Eye (tissue), 1 donor: ENCODE measurements around the gene GPC5.
"Not testable (repeated sequence)": the region's sequence is repeated elsewhere in the genome, so short reads cannot be mapped to it uniquely, and the experiment has no call there.

Experiments used
- DNase-seq: peaks from one replicate; pipeline ENCODE4 v3.0.0-alpha.2; 2015

Gene GPC5

GRCh38 chr13:92221916-92222315 is 823.5 kb downstream of the GPC5 start:
- no peak for DNase-seq

- peak; percentile 35 for DNase-seq
Observed at GRCh38 chr13:92224052-92224821, 825.8 kb downstream of the GPC5 start.

- no peak for DNase-seq
Observed at GRCh38 chr13:92224825-92225224, 826.4 kb downstream of the GPC5 start.

GRCh38 chr13:92225861-92226260 is 827.4 kb downstream of the GPC5 start:
- no peak for DNase-seq

GRCh38 chr13:92232871-92233270 is 834.5 kb downstream of the GPC5 start:
- no peak for DNase-seq

- DNase-seq = peak; percentile 13
Observed at GRCh38 chr13:92251671-92252210, 853.3 kb downstream of the GPC5 start.

GRCh38 chr13:92255526-92255925 is 857.1 kb downstream of the GPC5 start:
- DNase-seq = no peak

GRCh38 chr13:92256211-92256610 is 857.8 kb downstream of the GPC5 start:
- DNase-seq = no peak

- DNase-seq = no peak
Observed at GRCh38 chr13:92259046-92259445, 860.6 kb downstream of the GPC5 start.

- no peak for DNase-seq
Observed at GRCh38 chr13:92259523-92259922, 861.1 kb downstream of the GPC5 start.

GRCh38 chr13:92260363-92260762 is 861.9 kb downstream of the GPC5 start:
- no peak for DNase-seq

GRCh38 chr13:92262100-92262788 is 863.8 kb downstream of the GPC5 start:
- no peak for DNase-seq

GRCh38 chr13:92265408-92265807 is 867.0 kb downstream of the GPC5 start:
- no peak for DNase-seq

- no peak for DNase-seq
Observed at GRCh38 chr13:92270990-92271389, 872.6 kb downstream of the GPC5 start.

GRCh38 chr13:92272177-92272576 is 873.8 kb downstream of the GPC5 start:
- no peak for DNase-seq

- DNase-seq = not testable (repeated sequence)
Observed at GRCh38 chr13:92280986-92281385, 882.6 kb downstream of the GPC5 start.

GRCh38 chr13:92290718-92291307 is 892.4 kb downstream of the GPC5 start:
- not testable (repeated sequence) for DNase-seq

- not testable (repeated sequence) for DNase-seq
Observed at GRCh38 chr13:92294533-92294932, 896.1 kb downstream of the GPC5 start.

GRCh38 chr13:92296154-92296671 is 897.8 kb downstream of the GPC5 start:
- not testable (repeated sequence) for DNase-seq

- no peak for DNase-seq
Observed at GRCh38 chr13:92297971-92298942, 899.8 kb downstream of the GPC5 start.

- peak; percentile 90 for DNase-seq
Observed at GRCh38 chr13:92300651-92301050, 902.2 kb downstream of the GPC5 start.

GRCh38 chr13:92303428-92303827 is 905.0 kb downstream of the GPC5 start:
- DNase-seq = no peak
